Smooth muscle cell (in vitro differentiated cells): ENCODE data around the gene NUDT3. TPM values are rescaled to one million over a fixed set of nuclear protein-coding genes. Genes with fewer than 3 reads are reported as not detected.

Experiments
- DNase-seq: peaks from one replicate; lab custom pipeline; 2025; ENCODE audit not compliant: unreplicated experiment; lab: John Stamatoyannopoulos, UW
- H2AFZ ChIP-seq: fragments of 200-600 bp; sonication (generic); 2 replicates; pipeline ENCODE4 v1.6.0; 2016; ENCODE audit warnings: antibody characterized with exemption, low read depth, mild to moderate bottlenecking
- H3F3A ChIP-seq: fragments of 200-600 bp; sonication (generic); 2 replicates; pipeline ENCODE4 v1.6.0; 2017; ENCODE audit warnings: antibody characterized with exemption, low read depth
- H3K27ac ChIP-seq: fragments of 200-600 bp; sonication (generic); 2 replicates; pipeline ENCODE4 v1.5.1; 2016; ENCODE audit warnings: low read depth, mild to moderate bottlenecking
- H3K27me3 ChIP-seq: fragments of 200-600 bp; sonication (generic); 2 replicates; pipeline ENCODE4 v1.6.1; 2016; ENCODE audit warnings: low read depth, mild to moderate bottlenecking
- H3K36me3 ChIP-seq: fragments of 200-600 bp; sonication (generic); 2 replicates; pipeline ENCODE4 v1.5.1; 2016; ENCODE audit warnings: low read depth
- H3K4me1 ChIP-seq: fragments of 200-600 bp; sonication (generic); 2 replicates; pipeline ENCODE4 v1.5.1; 2016; ENCODE audit warnings: low read depth
- H3K4me2 ChIP-seq: fragments of 200-600 bp; sonication (generic); 2 replicates; pipeline ENCODE4 v1.6.0; 2016; ENCODE audit warnings: mild to moderate bottlenecking
- H3K4me3 ChIP-seq: fragments of 200-600 bp; sonication (generic); 2 replicates; pipeline ENCODE4 v1.5.1; 2016; ENCODE audit warnings: mild to moderate bottlenecking
- H3K79me2 ChIP-seq: fragments of 200-600 bp; sonication (generic); 2 replicates; pipeline ENCODE4 v1.6.0; 2016; ENCODE audit warnings: low read depth, mild to moderate bottlenecking
- H3K9ac ChIP-seq: fragments of 200-600 bp; sonication (generic); 2 replicates; pipeline ENCODE4 v1.6.0; 2016; ENCODE audit warnings: low read depth
- H3K9me3 ChIP-seq: fragments of 200-600 bp; sonication (generic); replicated peaks from 2 replicates; pipeline ENCODE4 v1.5.1; 2016; ENCODE audit warnings: low read depth
- H4K20me1 ChIP-seq: fragments of 200-600 bp; sonication (generic); 2 replicates; pipeline ENCODE4 v1.6.0; 2016; ENCODE audit warnings: low read depth
- WGBS: methylation state at CpG from one replicate; pipeline ENCODE4 v1.1.7; 2016; ENCODE audit warnings: low lambda C conversion rate; 5-methylcytosine and 5-hydroxymethylcytosine counted together
- polyA plus RNA-seq: library from polyadenylated mRNA; unstranded; fragments of >200 nt; fragmentation: Nextera tagmentation; extraction: Ambion mirVana; gene quantifications from 2 replicates; pipeline ENCODE4 v1.2.1, GENCODE V29; 2016
- total RNA-seq: library from RNA; depleted of rRNA; stranded (reverse); fragments of >200 nt; gene quantifications from 2 replicates; pipeline ENCODE4 v1.2.3, GENCODE V29; 2014
- TF ChIP-seq, protein P1 (sequence below): fragments of 200-600 bp; sonication (generic); IDR thresholded peaks from 2 replicates; pipeline ENCODE4 v1.5.1; 2017; ENCODE audit warnings: borderline replicate concordance, mild to moderate bottlenecking, antibody characterized with exemption; ENCODE audit not compliant: insufficient read depth, poor library complexity, severe bottlenecking

NUDT3 gene
- total and polyA plus RNA-seq, 2 experiments from 2014 or later, result 7.5 to 12.9 TPM

GRCh38 chr6:34349211-34349610 is 43.3 kb downstream of the NUDT3 start:
- no peak for DNase-seq
- TF ChIP-seq, protein P1, sequence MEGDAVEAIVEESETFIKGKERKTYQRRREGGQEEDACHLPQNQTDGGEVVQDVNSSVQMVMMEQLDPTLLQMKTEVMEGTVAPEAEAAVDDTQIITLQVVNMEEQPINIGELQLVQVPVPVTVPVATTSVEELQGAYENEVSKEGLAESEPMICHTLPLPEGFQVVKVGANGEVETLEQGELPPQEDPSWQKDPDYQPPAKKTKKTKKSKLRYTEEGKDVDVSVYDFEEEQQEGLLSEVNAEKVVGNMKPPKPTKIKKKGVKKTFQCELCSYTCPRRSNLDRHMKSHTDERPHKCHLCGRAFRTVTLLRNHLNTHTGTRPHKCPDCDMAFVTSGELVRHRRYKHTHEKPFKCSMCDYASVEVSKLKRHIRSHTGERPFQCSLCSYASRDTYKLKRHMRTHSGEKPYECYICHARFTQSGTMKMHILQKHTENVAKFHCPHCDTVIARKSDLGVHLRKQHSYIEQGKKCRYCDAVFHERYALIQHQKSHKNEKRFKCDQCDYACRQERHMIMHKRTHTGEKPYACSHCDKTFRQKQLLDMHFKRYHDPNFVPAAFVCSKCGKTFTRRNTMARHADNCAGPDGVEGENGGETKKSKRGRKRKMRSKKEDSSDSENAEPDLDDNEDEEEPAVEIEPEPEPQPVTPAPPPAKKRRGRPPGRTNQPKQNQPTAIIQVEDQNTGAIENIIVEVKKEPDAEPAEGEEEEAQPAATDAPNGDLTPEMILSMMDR, result no peak
- H4K20me1 ChIP-seq, result peaks cover 78% of the 10 kb centered on the region
- H3K79me2 ChIP-seq, result peaks cover 38% of the 10 kb centered on the region
- no peaks in the 10 kb centered on the region for H3K4me1 ChIP-seq
- H3K4me2 ChIP-seq, result no peak overlapping the region
- no peaks in the 10 kb centered on the region for H3K36me3 ChIP-seq
- no peaks in the 10 kb centered on the region for H3K27me3 ChIP-seq
- H3K9ac ChIP-seq, result no peak overlapping the region
- no peaks in the 10 kb centered on the region for H3K9me3 ChIP-seq
- no peak overlapping the region for H2AFZ ChIP-seq
- H3K27ac ChIP-seq, result no peak overlapping the region
- H3K4me3 ChIP-seq, result no peak overlapping the region
- 100% methylated on average over 4 of the region's 4 CpGs for WGBS
- no peaks in the 10 kb centered on the region for H3F3A ChIP-seq

GRCh38 chr6:34347303-34347702 is 45.2 kb downstream of the NUDT3 start:
- H3K79me2 ChIP-seq, result peaks cover 52% of the 10 kb centered on the region
- no peak overlapping the region for H3K4me2 ChIP-seq
- no peaks in the 10 kb centered on the region for H3K9me3 ChIP-seq
- no peaks in the 10 kb centered on the region for H3K27me3 ChIP-seq
- H3K4me1 ChIP-seq, result no peaks in the 10 kb centered on the region
- no peak overlapping the region for H2AFZ ChIP-seq
- 100% methylated on average over 1 of the region's 1 CpG for WGBS
- TF ChIP-seq, protein P1, result no peak
- H3K9ac ChIP-seq, result no peak overlapping the region
- no peaks in the 10 kb centered on the region for H3F3A ChIP-seq
- no peak for DNase-seq
- peaks cover 79% of the 10 kb centered on the region for H4K20me1 ChIP-seq
- no peaks in the 10 kb centered on the region for H3K36me3 ChIP-seq
- H3K27ac ChIP-seq, result no peak overlapping the region
- no peak overlapping the region for H3K4me3 ChIP-seq

DNA sequence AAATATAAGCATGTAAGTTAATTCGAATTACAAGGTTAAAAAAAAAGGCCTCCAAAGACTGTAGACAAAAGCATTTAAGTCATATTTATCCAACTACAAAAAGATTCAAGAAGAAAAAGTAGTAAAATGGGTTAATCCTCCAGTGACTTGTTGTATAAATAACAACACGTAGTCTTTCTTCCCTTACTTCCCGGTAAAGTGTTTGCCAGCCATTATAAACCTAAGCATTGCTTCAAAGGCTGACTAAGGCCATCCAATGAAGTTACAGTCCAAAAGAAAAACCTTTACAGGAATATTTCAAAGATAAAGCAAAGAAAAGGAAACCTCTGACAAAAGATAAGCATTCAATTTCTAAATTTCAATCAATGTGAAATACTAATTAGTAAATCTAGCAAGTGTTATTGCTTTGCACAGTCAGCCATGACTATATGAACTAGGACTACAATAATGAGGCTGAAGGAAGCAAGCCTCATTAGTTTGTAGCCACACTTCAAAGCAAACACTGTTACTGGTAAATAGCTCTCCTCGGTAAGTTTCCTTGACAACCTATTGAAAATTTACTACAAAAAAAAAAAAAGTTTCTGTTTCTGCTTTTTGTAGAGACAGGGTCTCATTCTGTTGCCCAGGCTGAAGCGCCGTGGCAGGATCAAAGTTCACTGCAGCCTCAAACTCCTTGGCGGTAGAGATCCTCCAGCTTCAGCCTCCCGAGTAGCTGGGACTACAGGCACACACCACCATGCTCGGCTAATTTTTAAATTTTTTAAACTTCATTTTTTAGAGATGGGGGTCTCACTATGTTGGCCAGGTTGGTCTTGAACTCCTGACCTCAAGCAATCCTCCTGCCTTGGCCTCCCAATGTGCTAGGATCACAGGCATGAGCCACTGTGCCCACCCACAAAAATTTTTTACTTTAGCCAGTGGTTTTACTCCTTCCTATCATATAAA is 46.0 kb downstream of the NUDT3 start:
- WGBS, result 87% methylated on average over 9 of the region's 9 CpGs
- Histone ChIP-seq H3K4me3 (no peak overlapping the region), H3K4me2 (no peak overlapping the region), H2AFZ (no peak overlapping the region), H3F3A (peaks cover under 1% of the 10 kb centered on the region), H3K4me1 (no peaks in the 10 kb centered on the region), H3K27ac (no peak overlapping the region), H4K20me1 (peaks cover 80% of the 10 kb centered on the region), H3K9me3 (no peaks in the 10 kb centered on the region), H3K79me2 (peaks cover 52% of the 10 kb centered on the region), H3K36me3 (no peaks in the 10 kb centered on the region), H3K9ac (no peak overlapping the region), H3K27me3 (no peaks in the 10 kb centered on the region)
- TF ChIP-seq, protein P1, result no peak
- DNase-seq, result no peak

DNA sequence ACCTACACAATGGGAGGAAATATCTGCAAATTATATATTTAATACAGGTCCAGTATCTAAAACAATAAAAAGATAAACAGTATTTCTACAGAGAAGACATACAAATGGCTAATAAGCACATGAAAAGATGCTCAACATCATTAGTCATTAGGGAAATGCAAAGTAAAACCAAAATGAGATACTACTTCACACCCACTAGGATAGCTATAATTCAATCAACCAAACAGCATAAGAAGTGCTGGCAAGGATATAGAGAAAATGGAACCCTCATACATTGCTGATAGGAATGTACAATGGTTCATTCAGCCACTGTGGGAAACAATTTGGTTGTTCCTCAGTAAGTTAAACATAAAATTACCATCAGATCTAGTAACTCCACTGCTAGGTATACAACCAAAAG is 48.7 kb downstream of the NUDT3 start:
- H3F3A ChIP-seq, result peaks cover 7% of the 10 kb centered on the region

More for the DNA sequence above, 48.7 kb downstream of the NUDT3 start:
- H3K27me3 ChIP-seq, result no peaks in the 10 kb centered on the region
- H3K36me3 ChIP-seq, result no peaks in the 10 kb centered on the region
- TF ChIP-seq, protein P1, result no peak
- peaks cover 38% of the 10 kb centered on the region for H3K79me2 ChIP-seq
- H3K9me3 ChIP-seq, result no peaks in the 10 kb centered on the region
- no peaks in the 10 kb centered on the region for H3K4me1 ChIP-seq
- no peak for DNase-seq
- no peak overlapping the region for H2AFZ ChIP-seq
- H3K27ac ChIP-seq, result no peak overlapping the region
- H3K4me3 ChIP-seq, result no peak overlapping the region
- H3K9ac ChIP-seq, result no peak overlapping the region
- H3K4me2 ChIP-seq, result no peak overlapping the region
- peaks cover 77% of the 10 kb centered on the region for H4K20me1 ChIP-seq
